Stomach (tissue), 4 donors: ENCODE results near the gene RBM47.

Experiments
- EP300 ChIP-seq: sonication (generic); formaldehyde crosslinking; IDR thresholded peaks from one replicate; pipeline ENCODE4 v1.6.1; 2017; ENCODE audit warnings: antibody characterized with exemption
- POLR2A ChIP-seq, 4 donors: fragments of 450-650 bp; IDR thresholded peaks; one replicate each; pipeline ENCODE4 v1.6.1; 2016; ENCODE audit warnings: antibody characterized with exemption in 4 of 4, control low read depth in 2 of 4, mild to moderate bottlenecking in 1 of 4, moderate library complexity in 1 of 4

DNA sequence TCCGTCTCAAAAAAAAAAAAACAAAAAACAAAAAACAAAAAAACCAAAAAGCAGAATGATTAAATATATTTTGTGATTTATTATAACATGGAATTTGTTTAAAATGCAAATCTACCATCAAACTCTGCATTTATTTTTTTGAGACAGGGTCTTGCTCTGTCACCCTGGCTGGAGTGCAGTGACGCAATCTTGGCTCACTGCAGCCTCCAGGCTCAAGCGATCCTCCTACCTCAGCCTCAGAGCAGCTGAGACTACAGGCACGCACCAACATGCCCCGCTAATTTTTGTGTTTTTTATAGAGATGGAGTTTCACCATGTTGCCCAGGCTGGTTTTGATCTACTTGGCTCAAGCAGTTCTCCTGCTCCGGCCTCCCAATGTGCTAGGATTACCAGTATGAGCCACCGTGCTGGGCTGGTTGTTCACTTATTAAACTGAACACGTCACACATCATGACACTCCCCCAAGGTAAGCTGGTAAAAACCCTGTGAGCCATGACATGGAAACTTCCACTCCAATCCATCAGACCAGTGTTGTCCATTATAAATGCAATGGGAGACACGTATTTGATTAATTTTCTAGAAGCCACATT, 45.7 kb downstream of the RBM47 start:
- TF ChIP-seq EP300 (no peak), POLR2A (IDR thresholded peaks at IDR 0.05) (no peak)
